Dermis microvascular lymphatic vessel endothelial cell (primary cell): Measurements from ENCODE around the gene CRTC1. TPM values are rescaled to one million over a fixed set of nuclear protein-coding genes. Genes with fewer than 3 reads are reported as not detected.
A peak's percentile ranks its signal among the peaks of the same experiment; 100 is the strongest.

ENCODE experiments used
- DNase-seq, 2 donors: peaks; one replicate each; pipeline versions ENCODE4 v3.0.0 to v3.0.0-alpha.2; 2010; ENCODE audit warnings: low read depth in 2 of 2
- total RNA-seq: library from RNA; depleted of rRNA; stranded (reverse); fragments of >200 nt; gene quantifications from 2 replicates; pipeline ENCODE4 v1.2.1, GENCODE V29; 2014

Gene CRTC1
- total RNA-seq, 1 donor from 2014 or later = 0.64 TPM

DNA sequence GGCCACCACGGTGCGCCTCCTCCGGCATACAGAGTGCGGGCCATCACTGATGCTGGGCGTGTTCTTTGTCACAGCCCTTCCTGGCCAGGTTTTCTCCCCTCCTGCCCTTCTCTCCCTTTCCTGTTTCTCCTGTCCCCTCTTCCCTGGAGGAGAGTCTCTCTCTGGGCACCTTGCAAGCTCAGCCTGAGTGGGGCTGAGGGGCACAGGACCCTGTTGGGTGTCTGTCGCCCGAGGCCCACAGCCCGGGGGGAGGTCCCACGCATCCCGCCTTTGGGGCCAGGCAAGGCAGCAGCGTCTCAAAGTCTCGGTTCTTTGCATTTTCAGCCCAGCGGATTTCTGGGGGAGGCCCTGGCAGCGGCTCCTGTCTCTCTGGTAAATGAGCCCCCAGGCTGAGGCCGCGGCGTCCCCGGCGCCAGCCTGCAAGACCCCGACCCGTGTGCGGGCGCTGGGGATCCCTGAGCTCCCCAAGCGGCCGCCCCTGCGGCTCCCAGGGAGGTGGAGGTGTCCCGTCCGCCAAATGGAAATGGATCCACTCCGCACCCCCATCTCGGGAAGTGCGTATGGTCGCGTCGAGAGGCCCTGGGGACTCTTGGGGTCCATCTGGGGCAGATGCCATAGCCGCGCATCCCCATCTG, 60.4 kb downstream of the CRTC1 start:
- DNase-seq = no peak

GRCh38 chr19:18745012-18745735, 61.7 kb downstream of the CRTC1 start:
- DNase-seq = no peak

- no peak for DNase-seq
These were observed 62.5 kb downstream of the CRTC1 start for GRCh38 chr19:18745931-18746330.

GRCh38 chr19:18746401-18747325, 63.2 kb downstream of the CRTC1 start:
- DNase-seq = no peak

DNA sequence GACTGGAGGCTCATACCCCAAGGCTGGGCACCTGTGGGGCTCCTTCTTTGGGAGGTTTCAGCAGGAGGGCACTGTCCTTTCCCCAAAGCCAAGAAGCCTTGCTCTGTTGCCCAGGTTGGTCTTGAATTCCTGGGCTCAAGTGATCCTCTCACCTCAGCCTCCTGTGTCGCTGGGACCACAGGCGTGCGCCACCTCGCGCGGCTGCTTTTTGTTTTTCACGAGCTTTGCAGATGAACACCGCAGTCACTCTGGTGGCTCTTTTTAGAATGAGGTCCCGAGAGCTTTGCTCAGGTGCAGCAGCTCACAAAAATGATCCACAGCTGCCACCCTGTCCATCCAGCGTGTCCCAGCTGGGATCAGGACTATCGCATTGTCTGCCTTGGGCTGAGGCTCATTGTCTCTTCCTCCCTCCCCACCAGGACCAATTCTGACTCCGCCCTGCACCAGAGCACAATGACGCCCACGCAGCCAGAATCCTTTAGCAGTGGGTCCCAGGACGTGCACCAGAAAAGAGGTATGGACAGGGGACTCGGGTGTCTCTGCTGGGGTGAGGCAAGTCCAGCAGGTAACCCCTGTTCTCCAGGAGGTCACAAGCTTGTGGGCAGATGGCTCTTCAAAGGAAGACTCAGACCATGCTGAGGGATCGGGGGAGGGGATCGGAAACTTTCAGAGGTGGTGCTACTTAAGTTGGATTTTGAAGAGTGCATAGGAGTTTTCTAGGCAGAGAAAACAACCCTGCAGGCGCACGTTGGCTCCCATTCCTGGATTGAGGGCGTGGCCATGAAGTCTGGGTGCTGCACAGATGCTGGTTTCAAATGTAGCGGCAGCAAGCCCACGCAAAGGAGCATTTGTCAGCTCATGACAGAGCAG, 66.1 kb downstream of the CRTC1 start:
- DNase-seq = no peak

DNA sequence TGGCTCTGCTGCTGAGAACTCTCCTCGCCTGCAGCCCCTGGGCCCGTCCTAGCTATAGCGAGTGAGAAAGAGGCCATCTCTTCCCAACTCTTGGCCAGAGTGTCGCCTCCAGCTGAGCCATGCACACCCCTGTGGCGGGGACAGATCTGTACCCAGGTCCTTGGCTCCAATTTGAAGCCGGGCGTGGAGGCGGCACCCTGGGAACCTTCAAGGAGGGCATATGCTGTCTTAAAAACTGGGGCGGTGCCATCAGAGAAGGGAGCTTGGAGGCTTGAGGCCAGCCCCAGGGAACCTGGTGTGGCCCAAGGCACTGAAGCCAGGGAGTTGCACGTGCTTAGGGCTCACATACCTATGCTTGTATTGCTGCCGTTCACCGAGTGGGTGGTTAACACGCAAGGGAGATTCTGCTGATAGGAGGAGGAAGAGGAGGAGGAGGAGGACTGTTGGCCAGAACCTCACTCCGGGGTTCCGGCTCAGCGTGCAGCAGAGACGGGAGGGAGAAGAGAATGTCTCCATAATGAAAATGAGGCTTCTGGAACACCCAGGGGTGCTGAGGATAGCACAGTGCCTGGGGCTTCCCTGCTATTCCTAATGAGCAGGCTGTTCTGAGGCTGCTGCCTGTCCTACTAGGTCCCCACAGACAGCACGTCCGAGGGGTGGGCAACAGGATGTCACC, 67.0 kb downstream of the CRTC1 start:
- DNase-seq = no peak

DNA sequence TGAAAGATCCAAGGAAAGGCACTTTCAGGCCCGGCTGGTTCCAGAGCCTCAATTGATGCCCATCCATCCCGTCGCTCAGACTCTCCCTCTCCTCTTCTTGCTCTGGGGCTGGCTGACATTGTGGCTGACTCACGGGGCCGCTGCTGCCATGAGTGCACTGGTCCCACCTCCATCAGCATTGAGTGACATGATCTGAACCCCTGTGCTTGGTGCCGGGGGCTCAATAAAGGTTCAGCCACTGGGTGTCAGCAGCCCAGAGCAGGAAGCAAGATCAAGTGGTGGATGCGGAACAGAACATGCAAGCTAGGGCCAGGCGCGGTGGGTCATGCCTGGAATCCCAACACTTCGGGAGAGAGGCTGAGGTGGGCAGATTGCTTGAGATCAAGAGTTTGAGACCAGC, 68.1 kb downstream of the CRTC1 start:
- no peak for DNase-seq

DNA sequence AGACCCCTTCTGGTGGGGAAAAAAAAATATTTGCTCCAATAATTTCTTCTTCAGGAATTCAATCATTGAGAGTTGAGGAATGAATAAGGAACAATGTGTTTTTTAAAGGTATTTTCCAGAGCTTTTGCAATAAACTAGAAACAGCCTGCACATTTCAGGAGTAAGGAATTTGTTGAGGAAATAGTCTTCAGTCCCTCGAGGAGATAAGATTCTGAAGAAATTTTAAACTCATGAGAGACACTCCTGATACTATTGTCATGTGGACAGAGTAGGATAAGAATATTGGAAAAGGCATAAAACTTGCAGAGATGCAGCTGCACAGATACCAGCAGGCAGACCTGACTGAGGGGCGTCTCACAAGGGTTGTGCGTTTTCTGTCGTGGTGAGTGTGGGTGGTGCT, 71.0 kb downstream of the CRTC1 start:
- DNase-seq = no peak

GRCh38 chr19:18756896-18757295, 73.4 kb downstream of the CRTC1 start:
- no peak for DNase-seq

- DNase-seq = no peak
These were observed 76.0 kb downstream of the CRTC1 start for GRCh38 chr19:18759304-18759994.

DNA sequence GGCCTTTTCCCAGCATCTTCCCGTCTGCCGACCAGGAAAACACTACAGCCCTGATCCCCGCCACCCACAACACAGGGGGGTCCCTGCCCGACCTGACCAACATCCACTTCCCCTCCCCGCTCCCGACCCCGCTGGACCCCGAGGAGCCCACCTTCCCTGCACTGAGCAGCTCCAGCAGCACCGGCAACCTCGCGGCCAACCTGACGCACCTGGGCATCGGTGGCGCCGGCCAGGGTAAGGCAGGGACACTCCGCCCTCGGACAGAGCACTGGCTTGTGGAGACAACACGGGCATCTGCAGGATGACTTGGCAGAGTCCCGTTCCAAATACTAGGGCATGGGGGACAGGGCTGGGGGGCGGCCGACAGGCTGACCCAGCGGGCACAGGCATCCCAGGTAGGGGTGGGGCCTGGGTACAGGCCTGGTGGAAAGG, 76.5 kb downstream of the CRTC1 start:
- no peak for DNase-seq

GRCh38 chr19:18760440-18761383, 77.2 kb downstream of the CRTC1 start:
- DNase-seq = no peak

- DNase-seq = no peak
These were observed 78.1 kb downstream of the CRTC1 start for GRCh38 chr19:18761531-18762110.

DNA sequence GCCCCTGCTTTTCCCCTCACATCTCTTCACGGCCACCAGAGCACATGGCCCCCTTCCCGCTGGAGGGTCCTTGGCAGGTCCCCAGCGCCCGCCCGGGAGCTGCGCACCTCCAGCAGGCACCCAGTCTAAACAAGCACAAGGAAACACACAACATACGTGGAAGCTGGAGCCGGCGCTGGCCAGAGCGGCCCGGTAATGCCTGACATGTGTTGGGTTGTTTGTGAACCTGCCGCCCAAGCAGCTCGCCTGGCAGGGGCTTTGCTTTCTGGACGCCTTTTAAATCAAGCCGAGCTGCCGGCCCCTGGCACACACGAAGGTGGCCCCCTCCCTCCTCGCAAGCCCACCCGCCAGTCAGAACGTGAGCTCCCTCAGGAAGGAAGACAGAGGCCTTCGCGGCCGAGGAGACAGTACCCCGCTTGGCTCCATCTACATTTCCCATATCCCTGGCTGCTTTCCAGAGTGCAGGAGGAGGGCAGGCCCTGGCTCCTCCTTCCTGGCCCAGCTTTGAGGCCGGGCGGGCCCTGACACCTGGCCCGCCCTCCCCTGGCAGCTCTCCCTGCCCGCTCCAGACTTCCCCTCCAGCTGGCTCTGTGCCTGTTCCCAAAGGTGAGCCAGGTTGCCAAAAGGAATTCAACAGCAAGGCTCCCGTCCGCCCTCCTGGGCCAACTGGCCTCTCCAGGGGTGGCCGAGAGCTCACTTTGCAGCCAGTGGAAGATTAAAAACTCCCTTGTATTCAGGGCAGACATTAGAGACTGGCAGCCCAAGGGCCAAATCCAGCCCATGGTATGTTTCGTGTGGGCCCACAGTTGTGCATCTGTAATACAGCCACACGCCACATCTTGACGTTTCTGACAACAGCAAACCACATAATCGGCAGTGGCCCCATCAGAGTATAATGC, 78.9 kb downstream of the CRTC1 start:
- peak; percentile 29 to 58 for DNase-seq

DNA sequence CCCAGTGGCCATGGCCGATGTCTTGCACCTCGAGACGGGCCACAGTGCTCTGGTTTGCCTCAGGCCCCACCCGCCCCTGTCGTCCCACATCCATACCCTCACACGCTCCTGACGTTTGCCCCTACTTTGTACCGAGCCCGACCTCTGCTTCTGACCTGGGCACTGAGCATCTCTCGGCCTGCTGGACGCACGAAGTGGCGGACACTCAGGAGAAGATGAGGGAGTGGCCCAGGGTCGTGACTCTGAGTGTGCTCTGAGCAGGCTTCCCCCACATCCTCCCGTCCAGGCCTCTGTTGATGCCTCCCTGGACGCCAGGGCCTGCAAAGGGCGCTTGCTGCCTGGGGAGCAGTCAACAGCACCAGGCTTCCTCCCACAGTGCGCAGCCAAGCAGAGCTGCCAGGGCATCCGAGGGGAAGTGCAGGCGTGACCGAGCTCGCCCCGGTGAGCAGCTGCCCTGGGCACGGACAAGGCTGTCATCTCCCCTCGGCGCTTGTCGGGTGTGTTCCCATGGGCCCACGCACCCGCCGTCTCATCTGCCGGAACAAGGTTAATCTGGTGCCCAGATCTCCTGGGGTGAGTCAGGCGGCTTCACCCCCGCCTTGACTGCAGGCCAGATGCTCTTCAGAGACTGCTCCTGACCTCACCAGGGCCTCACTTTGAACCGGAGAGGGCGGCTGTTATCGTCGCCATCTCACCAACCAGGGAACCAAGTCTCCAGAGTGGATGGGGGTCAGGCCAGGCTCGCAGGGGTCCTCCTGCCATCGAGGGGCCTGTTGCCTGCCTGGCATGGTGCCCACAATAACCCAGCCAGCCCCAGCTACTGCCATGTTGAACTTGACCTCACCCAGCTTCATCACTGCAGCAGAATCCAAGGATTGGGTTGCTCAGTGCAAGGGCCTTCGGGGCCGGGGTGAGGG, 80.5 kb downstream of the CRTC1 start:
- peak; percentile 29 to 54 for DNase-seq

DNA sequence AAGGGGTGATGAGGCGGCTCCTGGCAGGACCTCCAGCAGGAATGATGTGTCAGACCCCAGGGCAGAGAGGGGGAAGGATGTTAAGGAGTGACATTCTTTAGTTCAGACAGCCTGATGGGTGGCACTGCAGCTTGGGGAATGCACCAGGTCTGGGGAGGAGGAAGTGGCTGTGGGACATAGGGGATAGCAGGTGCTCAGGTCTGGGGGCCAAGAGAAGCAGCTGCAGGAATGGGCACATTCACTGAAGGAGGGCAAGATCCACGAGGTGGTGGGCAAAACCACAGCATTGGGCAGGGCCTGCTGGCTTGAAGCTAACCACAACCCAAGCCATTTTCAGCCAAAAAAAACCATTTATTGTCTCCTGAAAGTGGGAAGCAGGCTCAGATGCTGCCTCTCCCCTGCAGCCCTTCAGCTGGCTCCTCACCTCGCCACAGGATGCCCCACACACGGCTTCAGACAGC, 81.1 kb downstream of the CRTC1 start:
- no peak for DNase-seq
